Muscle of arm (tissue), 14 donors: ENCODE results near the gene ZNF723. TPM values are rescaled to one million over a fixed set of nuclear protein-coding genes. Genes with fewer than 3 reads are reported as not detected.
"Not testable (repeated sequence)": the region's sequence is repeated elsewhere in the genome, so short reads cannot be mapped to it uniquely, and the experiment has no call there.

ENCODE experiments used
- DNase-seq: peaks from one replicate; pipeline ENCODE4 v3.0.0-alpha.2; 2013
- long read RNA-seq, 11 donors: transcript quantifications; one replicate each; lab custom pipeline, GENCODE V29; 2026
- polyA plus RNA-seq, 12 donors: library from polyadenylated mRNA; unstranded; fragments of 120-200 nt; gene quantifications; one replicate each; pipeline ENCODE4 v1.2.1, GENCODE V29; 2013; ENCODE audit not compliant: insufficient read length in 12 of 12

ZNF723 gene
- polyA plus RNA-seq: under 1 TPM in 2 of 12 donors, not detected in 10; 0.11 to 0.12 TPM
- long read RNA-seq, donor 1: 0 reads
- long read RNA-seq, donor 2: 0 reads
- long read RNA-seq, donor 3: 0 reads
- long read RNA-seq, donor 4: 0 reads
- long read RNA-seq, donor 5: 0 reads
- long read RNA-seq, donor 6: 0 reads
- long read RNA-seq, donor 7: 0 reads
- long read RNA-seq, donor 8: 0 reads
- long read RNA-seq, donor 9: 0 reads
- long read RNA-seq, donor 10: 0 reads
- long read RNA-seq, donor 11: 0 reads

- DNase-seq: no peak
Measured at GRCh38 chr19:22832031-22832762, at the start of gene ZNF723. Gene ZNF723 (plus strand): TSS chr19:22832291. CDS start chr19:22832380, 89 bp downstream.

- DNase-seq: peak; percentile 80
Measured at GRCh38 chr19:22783651-22784410, 48.3 kb upstream of the ZNF723 start, which contains the start of gene ZNF99. Gene ZNF99 (minus strand): TSS chr19:22784151. CDS start chr19:22784016, 135 bp downstream.

GRCh38 chr19:22792863-22793262 is 39.2 kb upstream of the ZNF723 start:
- not testable (repeated sequence) for DNase-seq

- no peak for DNase-seq
Measured at GRCh38 chr19:22797040-22797439, 35.1 kb upstream of the ZNF723 start.

GRCh38 chr19:22806418-22806817 is 25.7 kb upstream of the ZNF723 start:
- no peak for DNase-seq

GRCh38 chr19:22807061-22807835 is 24.8 kb upstream of the ZNF723 start:
- DNase-seq: no peak

GRCh38 chr19:22814124-22814523 is 18.0 kb upstream of the ZNF723 start:
- DNase-seq: no peak

GRCh38 chr19:22831211-22831610 is 880 bp upstream of the ZNF723 start:
- DNase-seq: no peak

GRCh38 chr19:22857713-22858320 is 25.7 kb downstream of the ZNF723 start:
- DNase-seq: not testable (repeated sequence)

- peak; percentile 2 for DNase-seq
Measured at GRCh38 chr19:22882797-22883196, 50.7 kb downstream of the ZNF723 start.

GRCh38 chr19:22893855-22894270 is 61.8 kb downstream of the ZNF723 start:
- no peak for DNase-seq

- DNase-seq: no peak
Measured at GRCh38 chr19:22901431-22902130, 69.5 kb downstream of the ZNF723 start.

Other genes starting within 250 kb of the ZNF723 start
- 1 to 10 TPM in 6 of 12 donors, under 1 TPM in 4, not detected in 2; 0.75 to 1.9 (median 1.2) TPM for gene ZNF492, start 198.0 kb upstream of the ZNF723 start, polyA plus RNA-seq
- gene ZNF99, start 48.1 kb upstream of the ZNF723 start, polyA plus RNA-seq: under 1 TPM in 10 of 12 donors, not detected in 2; 0.09 to 0.51 (median 0.28) TPM
- gene ZNF728, start 170.9 kb downstream of the ZNF723 start, polyA plus RNA-seq: under 1 TPM in 3 of 12 donors, not detected in 9; 0.11 to 0.27 (median 0.12) TPM